ENCODE measurements around the gene DNAH14. TPM values are rescaled to one million over a fixed set of nuclear protein-coding genes. Genes with fewer than 3 reads are reported as not detected.
"Not testable (repeated sequence)": the region's sequence is repeated elsewhere in the genome, so short reads cannot be mapped to it uniquely, and the experiment has no call there.

DNAH14 gene
- total and polyA plus RNA-seq, 2 of the 13 experiments (the other 11 are each of a cell fraction or from before 2014, with no cell fraction given), result 4.5 to 27.5 TPM

- TF ChIP-seq SNAPC4 (CRISPR knock-in tag; IDR thresholded peaks at IDR 0.05), result no peak
- TF ChIP-seq THAP8 (CRISPR knock-in tag; IDR thresholded peaks at IDR 0.05; ENCODE audit: borderline replicate concordance), result no peak
- no peak for TF ChIP-seq E2F2 (CRISPR knock-in tag; IDR thresholded peaks at IDR 0.05; ENCODE audit: borderline replicate concordance)
- TF ChIP-seq TBX3 (IDR thresholded peaks at IDR 0.05; ENCODE audit: borderline replicate concordance), result no peak
- no peak for TF ChIP-seq NFE2 (CRISPR knock-in tag; IDR thresholded peaks at IDR 0.05)
- no peak for TF ChIP-seq EZH2 (conservative IDR thresholded peaks at IDR 0.05; ENCODE audit: low read depth, low read length)
- TF ChIP-seq ZBTB38 (CRISPR knock-in tag; IDR thresholded peaks at IDR 0.05), result no peak
Observed at GRCh38 chr1:225380691-225381090, 451.2 kb downstream of the DNAH14 start (continued).

- CTCF ChIA-PET (ENCODE audit: low intra/inter-chr PET ratio, low total read pairs); POLR2A ChIA-PET; FAIRE-seq; H3K27ac ChIP-seq (ENCODE audit: extremely low read length, insufficient read depth, low read length); H3K4me3 ChIP-seq (replicated peaks in 1 of 3; ENCODE audit: insufficient read depth in 1 of 3, low read depth in 2 of 3, low read length in 3 of 3); H3K79me2 ChIP-seq (ENCODE audit: insufficient read depth, low read length); H4K20me1 ChIP-seq (ENCODE audit: insufficient read depth, low read length); intact Hi-C loops (cut with micrococcal nuclease; ENCODE audit: unreplicated experiment); in situ Hi-C loops (cut with HindIII; ENCODE audit: extremely low pct_ligation_motif_present, low pct_unique_long_range_greater_than_20kb); H3K4me2 ChIP-seq (ENCODE audit: low read depth, low read length); H3K9me3 ChIP-seq (ENCODE audit: low read length); H3K27me3 ChIP-seq (ENCODE audit: control insufficient read depth in 1 of 2, insufficient read depth in 2 of 2, low read length in 2 of 2); H3K9ac ChIP-seq (ENCODE audit: insufficient read depth, low read depth, low read length); H3K36me3 ChIP-seq (replicated peaks in 1 of 2; ENCODE audit: control insufficient read depth in 1 of 2, insufficient read depth in 2 of 2, low read length in 2 of 2); BruUV-seq (replicated peaks); H2AFZ ChIP-seq (ENCODE audit: low read length); ATAC-seq; H3K4me1 ChIP-seq (ENCODE audit: insufficient read depth, low read length); DNase-seq (ENCODE audit: low spot score): not testable (repeated sequence)
- WGBS (ENCODE audit: low lambda C conversion rate), result 94% methylated on average over 3 of the region's 3 CpGs
Observed at GRCh38 chr1:225386860-225387259, 457.4 kb downstream of the DNAH14 start.
